ENCODE results near the gene ATP8A2.
"Not testable (repeated sequence)": the region's sequence is repeated elsewhere in the genome, so short reads cannot be mapped to it uniquely, and the experiment has no call there.

Gene ATP8A2

GRCh38 chr13:25768376-25768775, 396.6 kb downstream of the ATP8A2 start:
- DNase-seq (ENCODE audit: low spot score), result no peak

DNA sequence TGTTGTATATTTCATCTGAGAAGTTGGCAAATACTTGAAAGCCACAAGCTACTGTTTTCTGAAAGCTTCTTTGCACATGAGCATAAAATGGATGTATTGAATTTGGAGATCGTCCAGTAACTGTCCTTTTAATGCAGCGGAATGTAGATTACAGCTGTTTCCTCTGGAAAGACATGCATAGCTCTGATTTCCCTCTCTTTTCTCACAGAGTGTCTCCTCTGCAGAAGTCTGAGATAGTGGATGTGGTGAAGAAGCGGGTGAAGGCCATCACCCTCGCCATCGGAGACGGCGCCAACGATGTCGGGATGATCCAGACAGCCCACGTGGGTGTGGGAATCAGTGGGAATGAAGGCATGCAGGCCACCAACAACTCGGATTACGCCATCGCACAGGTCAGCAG, 397.1 kb downstream of the ATP8A2 start:
- no peak for DNase-seq (ENCODE audit: low spot score)

- DNase-seq (ENCODE audit: low spot score), result no peak
Measured at GRCh38 chr13:25770601-25771000, 398.8 kb downstream of the ATP8A2 start.

DNA sequence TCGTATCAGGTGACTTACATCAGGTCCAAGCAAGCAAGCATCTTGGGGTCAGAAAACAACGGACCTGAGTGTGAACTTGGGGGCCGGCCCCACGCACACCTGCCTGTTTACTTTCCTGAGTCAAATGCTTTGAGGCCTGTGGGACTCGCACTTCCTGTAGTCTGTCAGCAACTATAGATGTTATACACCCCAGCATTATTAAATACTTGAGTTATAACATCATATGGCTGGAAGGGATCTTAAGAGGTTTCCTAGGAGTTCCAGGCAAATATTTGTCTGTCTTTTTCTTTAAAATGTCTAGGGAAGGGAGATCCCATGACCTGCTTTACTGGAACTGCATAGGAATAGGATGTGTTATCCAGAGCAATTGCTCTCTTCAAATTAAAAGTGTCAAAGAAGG, 399.4 kb downstream of the ATP8A2 start:
- DNase-seq (ENCODE audit: low spot score), result no peak

DNA sequence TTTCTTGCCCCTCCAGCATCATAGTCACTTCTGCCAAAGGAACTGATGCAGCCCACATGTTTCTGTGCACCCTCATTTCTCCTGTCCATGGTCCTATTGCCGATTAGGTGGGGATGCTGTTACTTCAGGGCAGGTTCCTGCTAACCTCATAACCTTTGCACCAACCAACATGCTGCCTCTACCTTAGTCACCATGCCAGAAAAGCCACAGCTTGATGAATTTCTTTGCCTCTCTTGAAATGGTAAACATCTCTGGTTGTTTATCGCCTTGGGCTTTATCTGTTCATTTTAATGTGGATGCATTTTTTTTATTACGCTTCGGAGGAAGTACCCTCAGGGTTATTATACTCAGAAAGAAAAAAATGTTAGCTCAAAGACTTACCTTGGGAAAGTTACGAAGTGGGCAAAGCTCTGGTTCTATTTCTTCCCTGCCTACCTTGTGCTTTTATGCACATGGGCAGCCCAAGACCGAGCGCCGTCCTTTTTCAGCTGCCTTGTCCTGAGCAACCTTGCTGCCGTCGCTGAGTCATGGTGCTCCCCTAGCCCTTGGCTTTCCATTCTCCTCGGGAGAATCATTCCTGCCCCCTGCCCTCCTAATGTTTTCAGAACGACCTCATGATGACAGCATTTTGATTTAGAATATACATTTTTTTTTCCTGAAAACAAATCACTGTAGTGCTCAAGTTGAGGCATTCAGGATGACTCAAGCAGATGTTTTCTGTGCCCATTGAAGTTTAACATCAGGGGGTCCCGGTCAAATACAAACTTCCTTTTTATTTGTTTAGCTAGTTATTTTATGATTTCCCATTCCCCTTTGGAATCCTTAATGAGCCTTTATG, 400.1 kb downstream of the ATP8A2 start:
- DNase-seq (ENCODE audit: low spot score), result no peak

- not testable (repeated sequence) for DNase-seq (ENCODE audit: low spot score)
Measured at GRCh38 chr13:25772534-25772933, 400.8 kb downstream of the ATP8A2 start.

- not testable (repeated sequence) for DNase-seq (ENCODE audit: low spot score)
Measured at GRCh38 chr13:25774056-25774455, 402.3 kb downstream of the ATP8A2 start.

GRCh38 chr13:25775275-25775674, 403.5 kb downstream of the ATP8A2 start:
- no peak for DNase-seq (ENCODE audit: low spot score)

DNA sequence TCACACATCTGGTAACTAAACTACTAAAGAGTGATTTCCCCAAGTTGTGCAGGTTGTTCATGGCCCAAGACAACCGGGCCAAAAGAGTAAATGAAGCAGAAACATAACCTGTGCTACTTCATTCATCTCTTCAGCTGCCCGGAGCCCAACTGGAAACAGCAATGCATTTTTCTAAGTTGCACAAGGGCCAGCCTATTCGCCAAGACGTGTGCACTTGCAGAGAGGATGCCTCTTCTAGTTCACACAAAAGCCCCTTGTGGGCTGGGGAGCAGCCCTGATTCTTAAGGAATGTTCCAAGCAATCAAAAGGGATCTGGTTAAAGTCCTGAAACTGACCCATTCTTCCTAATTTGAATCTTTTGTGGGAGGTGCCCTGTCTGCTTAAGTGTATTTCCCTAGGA, 404.2 kb downstream of the ATP8A2 start:
- DNase-seq (ENCODE audit: low spot score), result no peak

GRCh38 chr13:25776722-25777121, 404.9 kb downstream of the ATP8A2 start:
- DNase-seq (ENCODE audit: low spot score), result no peak

GRCh38 chr13:25777509-25777908, 405.7 kb downstream of the ATP8A2 start:
- DNase-seq (ENCODE audit: low spot score), result no peak

- no peak for DNase-seq (ENCODE audit: low spot score)
Measured at GRCh38 chr13:25778365-25778764, 406.6 kb downstream of the ATP8A2 start.

DNA sequence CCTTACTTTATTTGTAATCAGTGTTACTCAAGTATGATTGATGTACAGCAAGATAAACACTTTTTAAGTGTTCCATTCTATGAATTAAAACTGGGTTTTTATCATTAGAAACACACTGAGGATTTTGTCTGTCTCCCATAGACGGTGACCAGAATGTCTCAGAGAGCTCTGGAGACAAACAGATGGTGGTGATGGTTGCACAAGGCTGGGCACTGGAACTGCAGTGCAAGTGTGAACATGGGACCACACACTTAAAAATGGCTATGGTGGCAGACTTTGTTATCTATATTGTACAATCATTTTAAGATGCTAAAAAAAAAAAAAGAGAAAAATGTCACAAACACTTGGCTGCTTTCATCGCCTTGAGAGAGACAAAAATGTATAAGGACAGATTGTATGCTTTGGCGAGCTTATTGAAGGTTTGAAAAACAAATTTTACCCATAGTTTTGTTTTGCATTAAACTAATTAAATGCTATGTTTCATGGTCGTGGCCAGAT, 407.1 kb downstream of the ATP8A2 start:
- no peak for DNase-seq (ENCODE audit: low spot score)

GRCh38 chr13:25783076-25783475, 411.3 kb downstream of the ATP8A2 start:
- DNase-seq (ENCODE audit: low spot score), result no peak

DNA sequence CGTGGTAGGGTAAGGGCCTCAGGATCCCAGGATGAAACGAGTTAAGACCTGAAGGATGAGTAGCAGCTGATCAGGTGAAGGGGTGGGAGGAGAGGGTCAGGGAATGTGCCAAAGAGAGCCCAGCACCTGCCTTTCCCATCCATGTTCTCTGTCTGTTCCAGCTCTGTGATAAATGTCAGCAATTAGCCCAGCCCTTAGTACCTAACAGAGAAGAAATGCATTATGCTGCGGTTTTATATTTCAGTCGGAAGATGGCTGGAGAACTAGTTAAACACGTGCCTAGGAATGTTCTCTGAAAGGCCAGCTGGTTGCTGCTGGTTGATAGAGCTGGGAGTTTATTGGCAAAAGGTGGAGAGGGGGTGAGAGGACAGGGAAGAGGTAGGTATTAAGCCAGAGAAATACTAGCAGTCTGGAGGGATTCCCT, 411.8 kb downstream of the ATP8A2 start:
- no peak for DNase-seq (ENCODE audit: low spot score)

- no peak for DNase-seq (ENCODE audit: low spot score)
Measured at GRCh38 chr13:25784119-25784518, 412.3 kb downstream of the ATP8A2 start.

GRCh38 chr13:25790137-25790536, 418.4 kb downstream of the ATP8A2 start:
- not testable (repeated sequence) for DNase-seq (ENCODE audit: low spot score)

- no peak for DNase-seq (ENCODE audit: low spot score)
Measured at GRCh38 chr13:25795277-25795676, 423.5 kb downstream of the ATP8A2 start.

- no peak for DNase-seq (ENCODE audit: low spot score)
Measured at GRCh38 chr13:25796474-25796873, 424.7 kb downstream of the ATP8A2 start.

GRCh38 chr13:25798998-25799397, 427.2 kb downstream of the ATP8A2 start:
- DNase-seq (ENCODE audit: low spot score), result no peak

- DNase-seq (ENCODE audit: low spot score), result no peak
Measured at GRCh38 chr13:25800523-25800922, 428.7 kb downstream of the ATP8A2 start.

DNA sequence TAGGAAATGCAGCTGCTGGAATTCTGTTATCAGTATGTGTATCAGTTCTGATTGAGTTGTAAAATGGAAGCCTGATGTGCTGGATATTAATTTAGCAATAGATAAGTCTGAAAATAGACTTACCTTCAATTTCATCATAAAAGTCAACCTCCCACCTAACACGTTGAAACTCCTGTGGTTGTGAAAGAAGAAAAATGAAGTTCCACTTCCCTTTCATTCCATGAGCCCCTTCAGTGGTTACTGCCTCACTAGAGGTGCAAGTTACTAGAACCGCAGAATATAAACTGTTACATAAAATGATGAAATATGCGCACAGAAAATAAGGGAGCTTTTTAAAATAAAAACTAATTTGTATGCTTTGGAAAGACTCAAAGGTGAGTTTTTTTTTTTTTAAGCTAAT, 430.8 kb downstream of the ATP8A2 start:
- no peak for DNase-seq (ENCODE audit: low spot score)

- DNase-seq (ENCODE audit: low spot score), result no peak
Measured at GRCh38 chr13:25803641-25804040, 431.9 kb downstream of the ATP8A2 start.
